GM12878 (cell line): ENCODE data around the gene TMEM229B. TPM values are rescaled to one million over a fixed set of nuclear protein-coding genes. Genes with fewer than 3 reads are reported as not detected.

Source experiments
- ATAC-seq: fragments of 200-7000 bp; cut with Tn5 transposase; 3 replicates; pipeline ENCODE4 v1.9.1; 2020; ENCODE audit warnings: mild to moderate bottlenecking, moderate library complexity
- BruUV-seq: library from RNA; stranded (reverse); fragments of 400-500 nt; replicated peaks from 2 replicates; lab custom pipeline; 2021; lab: Mats Ljungman, UMichigan
- CTCF ChIA-PET: fragments of 300-600 bp; sonication (Branson Sonifier 250); formaldehyde crosslinking; extraction: SDS; loops from one replicate; lab custom pipeline; 2021; ENCODE audit warnings: inconsistent platforms; lab: Yijun Ruan, JAX
- POLR2A ChIA-PET: fragments of 350-600 bp; formaldehyde crosslinking; extraction: SDS; loops from one replicate; lab custom pipeline; 2021; ENCODE audit warnings: inconsistent platforms; lab: Charles Lee
- RAD21 ChIA-PET: fragments of 300-600 bp; sonication (Branson Sonifier 250); formaldehyde crosslinking; loops from one replicate; lab custom pipeline; 2023; ENCODE audit warnings: antibody characterized with exemption; ENCODE audit not compliant: unreplicated experiment; lab: Charles Lee
- SMC1A ChIA-PET: fragments of 300-600 bp; sonication (Branson Sonifier 250); formaldehyde crosslinking; loops from one replicate; lab custom pipeline; 2023; ENCODE audit not compliant: unreplicated experiment, uncharacterized antibody; lab: Charles Lee
- DNase-seq: peaks from one replicate; pipeline ENCODE4 v3.0.0-alpha.2; 2011; ENCODE audit warnings: low read depth, low spot score
- FAIRE-seq: peaks from 3 replicates; lab custom pipeline; 2011; peaks lifted over from hg19 to GRCh38; lab: Jason Lieb, UNC
- H2AFZ ChIP-seq: 2 replicates; pipeline ENCODE4 v1.6.0; 2011; ENCODE audit warnings: low read depth, low read length, control low read depth; ENCODE audit not compliant: control insufficient read depth
- H3K27ac ChIP-seq: 2 replicates; pipeline ENCODE4 v1.5.1; 2011; ENCODE audit warnings: control low read depth; ENCODE audit not compliant: control insufficient read depth, insufficient read depth
- H3K27me3 ChIP-seq, 2 experiments: replicated peaks in 1 of 2; 2 replicates each; pipeline versions ENCODE4 v1.6.0 to v1.6.1; 2011; ENCODE audit warnings: low read length in 1 of 2; ENCODE audit not compliant: control insufficient read depth in 2 of 2, insufficient read depth in 2 of 2
- H3K36me3 ChIP-seq, 2 experiments: 2 replicates each; pipeline ENCODE4 v1.5.1; 2011; ENCODE audit warnings: low read length in 1 of 2; ENCODE audit not compliant: control insufficient read depth in 2 of 2, insufficient read depth in 2 of 2
- H3K4me1 ChIP-seq: 2 replicates; pipeline ENCODE4 v1.6.1; 2011; ENCODE audit warnings: mild to moderate bottlenecking, low read length, moderate library complexity, mixed read lengths; ENCODE audit not compliant: control insufficient read depth, insufficient read depth
- H3K4me2 ChIP-seq: 2 replicates; pipeline ENCODE4 v1.6.0; 2011; ENCODE audit warnings: control low read depth; ENCODE audit not compliant: control insufficient read depth, insufficient read depth
- H3K4me3 ChIP-seq: fragments of 200-600 bp; sonication (generic); 2 replicates; pipeline ENCODE4 v1.5.1; 2016
- H3K79me2 ChIP-seq: 2 replicates; pipeline ENCODE4 v1.6.0; 2011; ENCODE audit warnings: low read length; ENCODE audit not compliant: control insufficient read depth, insufficient read depth
- H3K9ac ChIP-seq: 2 replicates; pipeline ENCODE4 v1.8.0; 2011; ENCODE audit warnings: low read length, control low read depth, mixed read lengths; ENCODE audit not compliant: control insufficient read depth, insufficient read depth
- H3K9me3 ChIP-seq: replicated peaks from 3 replicates; pipeline ENCODE4 v1.5.1; 2011; ENCODE audit warnings: mild to moderate bottlenecking, low read length; ENCODE audit not compliant: control insufficient read depth, insufficient read depth
- H4K20me1 ChIP-seq: 2 replicates; pipeline ENCODE4 v1.6.0; 2011; ENCODE audit not compliant: control insufficient read depth, insufficient read depth
- CBX5 ChIP-seq: sonication (generic); IDR thresholded peaks from 2 replicates; pipeline ENCODE4 v1.6.1; 2016; ENCODE audit warnings: low read depth, moderate library complexity, mild to moderate bottlenecking, inconsistent platforms
- DPF2 ChIP-seq: fragments of 450-650 bp; IDR thresholded peaks from 2 replicates; pipeline ENCODE4 v1.6.1; 2017; ENCODE audit warnings: mild to moderate bottlenecking
- HCFC1 ChIP-seq: fragments of 150-350 bp; IDR thresholded peaks from 2 replicates; pipeline ENCODE4 v1.6.1; 2014; ENCODE audit warnings: low read length
- MAX ChIP-seq: IDR thresholded peaks from 2 replicates; pipeline ENCODE4 v1.6.1; 2012; ENCODE audit warnings: low read depth, low read length, improper control_type of control experiment
- MXI1 ChIP-seq: fragments of 150-350 bp; IDR thresholded peaks from 2 replicates; pipeline ENCODE4 v1.6.1; 2011; ENCODE audit warnings: low read depth, mild to moderate bottlenecking, inconsistent platforms, low read length, improper control_type of control experiment
- NKRF ChIP-seq: fragments of 450-650 bp; conservative IDR thresholded peaks from 2 replicates; pipeline ENCODE4 v1.6.1; 2017; ENCODE audit warnings: mild to moderate bottlenecking, moderate library complexity
- WGBS: methylation state at CpG from one replicate; pipeline ENCODE4 v1.1.6; 2016; ENCODE audit warnings: low lambda C conversion rate; ENCODE audit not compliant: insufficient replicate concordance, insufficient coverage; ENCODE audit errors: missing lambda C conversion rate; 5-methylcytosine and 5-hydroxymethylcytosine counted together
- in situ Hi-C: fragments of 300-500 bp; cut with MboI; formaldehyde crosslinking; loops from 9 replicates; pipeline ENCODE4 v1.14.3; 2018; ENCODE audit warnings: mixed read lengths
- intact Hi-C: fragments of 100-400 bp; cut with micrococcal nuclease; formaldehyde crosslinking; loops from one replicate; pipeline ENCODE4 v1.14.2; 2022; ENCODE audit not compliant: unreplicated experiment
- polyA plus RNA-seq, 11 experiments: library from polyadenylated mRNA; depleted of rRNA in 4 of 11; unstranded in 6 of 11; stranded (reverse) in 5 of 11; fragments of >200 nt; fragmentation: Nextera tagmentation in 4 of 11; fragmentation: Illumina TruSeq in 1 of 11; extraction: Ambion mirVana in 4 of 11; extraction: Trizol in 1 of 11; gene quantifications; 1 replicate in 1 of 11; 2 replicates in 10 of 11; pipeline versions ENCODE4 v1.2.1 to v1.2.3, GENCODE V29; 2011 to 2016; ENCODE audit warnings: inconsistent platforms in 2 of 11, missing spikeins in 2 of 11, low read depth in 1 of 11
- total RNA-seq, 4 experiments: library from RNA; depleted of rRNA in 3 of 4; stranded (reverse); fragments of >200 nt in 3 of 4; fragmentation: Illumina TruSeq in 1 of 4; extraction: Trizol in 1 of 4; gene quantifications; 2 replicates each; pipeline versions ENCODE4 v1.2.1 to v1.2.3, GENCODE V29; 2013 to 2021
- TF ChIP-seq, protein P1 (sequence below): fragments of 150-350 bp; IDR thresholded peaks from 2 replicates; pipeline ENCODE4 v1.6.1; 2014; ENCODE audit warnings: mild to moderate bottlenecking, low read depth, low read length

TMEM229B gene
- total and polyA plus RNA-seq, 10 of the 15 experiments (the other 5 are each of a cell fraction or from before 2014, with no cell fraction given) = 0.24 to 5.3 (median 1.7) TPM

- H3K9ac ChIP-seq = no peak overlapping the region
- ChIA-PET POLR2A (interaction anchor here (0.5 kb wide), 1 partner anchor 8 kb away, joined by 3 read pairs; no protein-coding TSS in a partner anchor), SMC1A (interaction anchor here (1.2 kb wide), 1 partner anchor 11 kb away, joined by 3 read pairs; no protein-coding TSS in a partner anchor), CTCF (interaction anchor here (0.6 to 1.2 kb wide), 2 partner anchors 101 to 482 kb away, joined by 3 read pairs; no protein-coding TSS in a partner anchor), RAD21 (no interaction called here)
- H3K4me2 ChIP-seq = no peak overlapping the region
- H3K79me2 ChIP-seq = no peaks in the 10 kb centered on the region
- no peak overlapping the region for H3K27ac ChIP-seq
- intact Hi-C loops = no loop called here
- ATAC-seq (no peak), DNase-seq (no peak), FAIRE-seq (no peak)
- TF ChIP-seq CBX5 (no peak), DPF2 (no peak), NKRF (no peak)
- BruUV-seq = no TSS peak
- WGBS = 62% methylated on average over 3 of the region's 3 CpGs
- H3K9me3 ChIP-seq = no peaks in the 10 kb centered on the region
- H3K36me3 ChIP-seq = no peaks in the 10 kb centered on the region
- in situ Hi-C loops = no loop called here
- no peak overlapping the region for H3K4me3 ChIP-seq
- H3K4me1 ChIP-seq = no peaks in the 10 kb centered on the region
- no peak overlapping the region for H2AFZ ChIP-seq
- H4K20me1 ChIP-seq = no peaks in the 10 kb centered on the region
- no peaks in the 10 kb centered on the region for H3K27me3 ChIP-seq
These were observed 18.6 kb downstream of the TMEM229B start for GRCh38 chr14:67469954-67470353.

- DNase-seq = no peak
- H3K4me3 ChIP-seq = no peak overlapping the region
- in situ Hi-C loops = no loop called here
- no peak overlapping the region for H3K4me2 ChIP-seq
- H4K20me1 ChIP-seq = no peaks in the 10 kb centered on the region
- ATAC-seq = no peak
- H3K4me1 ChIP-seq = no peaks in the 10 kb centered on the region
- H3K79me2 ChIP-seq = no peaks in the 10 kb centered on the region
- ChIA-PET SMC1A (no interaction called here), RAD21 (no interaction called here), CTCF (no interaction called here), POLR2A (no interaction called here)
- intact Hi-C loops = no loop called here
- no peak for FAIRE-seq
- H3K9ac ChIP-seq = no peak overlapping the region
- TF ChIP-seq MXI1 (no peak), NKRF (no peak), MAX (no peak), HCFC1 (no peak)
- TF ChIP-seq, protein P1, sequence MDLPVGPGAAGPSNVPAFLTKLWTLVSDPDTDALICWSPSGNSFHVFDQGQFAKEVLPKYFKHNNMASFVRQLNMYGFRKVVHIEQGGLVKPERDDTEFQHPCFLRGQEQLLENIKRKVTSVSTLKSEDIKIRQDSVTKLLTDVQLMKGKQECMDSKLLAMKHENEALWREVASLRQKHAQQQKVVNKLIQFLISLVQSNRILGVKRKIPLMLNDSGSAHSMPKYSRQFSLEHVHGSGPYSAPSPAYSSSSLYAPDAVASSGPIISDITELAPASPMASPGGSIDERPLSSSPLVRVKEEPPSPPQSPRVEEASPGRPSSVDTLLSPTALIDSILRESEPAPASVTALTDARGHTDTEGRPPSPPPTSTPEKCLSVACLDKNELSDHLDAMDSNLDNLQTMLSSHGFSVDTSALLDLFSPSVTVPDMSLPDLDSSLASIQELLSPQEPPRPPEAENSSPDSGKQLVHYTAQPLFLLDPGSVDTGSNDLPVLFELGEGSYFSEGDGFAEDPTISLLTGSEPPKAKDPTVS = no peak
- H3K27me3 ChIP-seq = no peaks in the 10 kb centered on the region
- H3K36me3 ChIP-seq = no peaks in the 10 kb centered on the region
- H2AFZ ChIP-seq = no peak overlapping the region
- no peaks in the 10 kb centered on the region for H3K9me3 ChIP-seq
- no peak overlapping the region for H3K27ac ChIP-seq
- BruUV-seq = no TSS peak
- WGBS = 64% methylated on average over 6 of the region's 6 CpGs
These were observed 20.2 kb downstream of the TMEM229B start for GRCh38 chr14:67468378-67468730.
